GM21717 (cell line): ENCODE results near the gene UFSP1.
"Not testable (repeated sequence)": the region's sequence is repeated elsewhere in the genome, so short reads cannot be mapped to it uniquely, and the experiment has no call there.

Experiments
- ATAC-seq: cut with Tn5 transposase; IDR thresholded peaks from one replicate; pipeline ENCODE4 v1.9.1; 2021; ENCODE audit warnings: mild to moderate bottlenecking, moderate library complexity; ENCODE audit not compliant: unreplicated experiment

Gene UFSP1

GRCh38 chr7:100888988-100889750 is at the start of gene UFSP1:
Gene UFSP1 (minus strand): TSS chr7:100889715. CDS start chr7:100889271, 444 bp downstream.
- peak; percentile 20 for ATAC-seq

- ATAC-seq = not testable (repeated sequence)
These were observed 46.7 kb upstream of the UFSP1 start for GRCh38 chr7:100936167-100936566.

GRCh38 chr7:100935381-100935780 is 45.9 kb upstream of the UFSP1 start:
- ATAC-seq = not testable (repeated sequence)

GRCh38 chr7:100933734-100934133 is 44.2 kb upstream of the UFSP1 start:
- ATAC-seq = no peak

GRCh38 chr7:100929808-100930174 is 40.3 kb upstream of the UFSP1 start:
- ATAC-seq = no peak

GRCh38 chr7:100923616-100924015 is 34.1 kb upstream of the UFSP1 start:
- not testable (repeated sequence) for ATAC-seq

GRCh38 chr7:100921039-100921438 is 31.5 kb upstream of the UFSP1 start:
- ATAC-seq = no peak

- ATAC-seq = not testable (repeated sequence)
These were observed 30.4 kb upstream of the UFSP1 start for GRCh38 chr7:100919779-100920437.

GRCh38 chr7:100919335-100919734 is 29.8 kb upstream of the UFSP1 start:
- ATAC-seq = not testable (repeated sequence)

GRCh38 chr7:100914879-100915447 is 25.4 kb upstream of the UFSP1 start:
- no peak for ATAC-seq

- no peak for ATAC-seq
These were observed 24.8 kb upstream of the UFSP1 start for GRCh38 chr7:100914208-100914878.

GRCh38 chr7:100911484-100911883 is 22.0 kb upstream of the UFSP1 start:
- no peak for ATAC-seq

- not testable (repeated sequence) for ATAC-seq
These were observed 20.9 kb upstream of the UFSP1 start for GRCh38 chr7:100910443-100910842.

- no peak for ATAC-seq
These were observed 19.0 kb upstream of the UFSP1 start for GRCh38 chr7:100908512-100908911.

GRCh38 chr7:100902638-100903037 is 13.1 kb upstream of the UFSP1 start:
- no peak for ATAC-seq

- no peak for ATAC-seq
These were observed 12.4 kb upstream of the UFSP1 start for GRCh38 chr7:100901921-100902332.

GRCh38 chr7:100900978-100901377 is 11.5 kb upstream of the UFSP1 start:
- no peak for ATAC-seq

- ATAC-seq = no peak
These were observed 9.9 kb upstream of the UFSP1 start for GRCh38 chr7:100899432-100899831.

GRCh38 chr7:100897772-100898454 is 8.4 kb upstream of the UFSP1 start:
- ATAC-seq = no peak

- no peak for ATAC-seq
These were observed 7.5 kb upstream of the UFSP1 start for GRCh38 chr7:100896732-100897608.
